GM10266 (cell line): ENCODE data around the gene TPCN1.
A peak's percentile ranks its signal among the peaks of the same experiment; 100 is the strongest.

ENCODE experiments used
- DNase-seq: peaks from one replicate; pipeline ENCODE4 v3.0.0; 2012; ENCODE audit errors: extremely low spot score
- CTCF ChIP-seq: IDR thresholded peaks from 2 replicates; pipeline ENCODE4 v1.5.1; 2012; ENCODE audit warnings: mild to moderate bottlenecking, low read depth; ENCODE audit not compliant: control insufficient read depth, insufficient read depth; ENCODE audit errors: missing control alignments

The TPCN1 gene

GRCh38 chr12:113232840-113233585, 11.7 kb downstream of the TPCN1 start:
- peak; percentile 19 for TF ChIP-seq CTCF
- DNase-seq, result peak; percentile 56

- no peak for TF ChIP-seq CTCF
- DNase-seq, result no peak
Observed at GRCh38 chr12:113233967-113234366, 12.7 kb downstream of the TPCN1 start.

GRCh38 chr12:113234483-113234882, 13.2 kb downstream of the TPCN1 start:
- no peak for TF ChIP-seq CTCF
- DNase-seq, result no peak

GRCh38 chr12:113235976-113236375, 14.7 kb downstream of the TPCN1 start:
- DNase-seq, result no peak
- no peak for TF ChIP-seq CTCF

GRCh38 chr12:113236539-113237399, 15.5 kb downstream of the TPCN1 start:
- TF ChIP-seq CTCF, result no peak
- DNase-seq, result no peak

GRCh38 chr12:113237748-113238147, 16.5 kb downstream of the TPCN1 start:
- no peak for DNase-seq

More at GRCh38 chr12:113237748-113238147, 16.5 kb downstream of the TPCN1 start:
- TF ChIP-seq CTCF, result no peak
